HEK293T (cell line): ENCODE data around the gene ASTN2.

ENCODE experiments used
- CTCF ChIA-PET: fragments of 350-600 bp; formaldehyde crosslinking; extraction: SDS; loops from one replicate; lab custom pipeline; 2021; ENCODE audit warnings: antibody characterized with exemption, inconsistent platforms; lab: Yijun Ruan, JAX
- POLR2A ChIA-PET: fragments of 350-600 bp; formaldehyde crosslinking; extraction: SDS; loops from one replicate; lab custom pipeline; 2020; ENCODE audit warnings: antibody characterized with exemption, inconsistent platforms; lab: Yijun Ruan, JAX
- DNase-seq: peaks from one replicate; pipeline ENCODE4 v3.0.0; 2012; ENCODE audit warnings: mixed read lengths; ENCODE audit errors: extremely low spot score
- ARNT ChIP-seq: fragments of 450-650 bp; IDR thresholded peaks from 2 replicates; pipeline ENCODE4 v1.6.1; 2017; ENCODE audit warnings: mild to moderate bottlenecking
- BHLHE40 ChIP-seq: fragments of 450-650 bp; IDR thresholded peaks from 2 replicates; pipeline ENCODE4 v1.6.1; 2016; ENCODE audit warnings: mild to moderate bottlenecking, moderate library complexity, borderline replicate concordance
- CTBP1 ChIP-seq: fragments of 450-650 bp; IDR thresholded peaks from 2 replicates; pipeline ENCODE4 v1.6.1; 2016; ENCODE audit warnings: borderline replicate concordance
- ELF4 ChIP-seq: fragments of 450-650 bp; IDR thresholded peaks from 2 replicates; pipeline ENCODE4 v1.6.1; 2017; ENCODE audit warnings: antibody characterized with exemption
- FOXA1 ChIP-seq: fragments of 450-650 bp; IDR thresholded peaks from 2 replicates; pipeline ENCODE4 v1.6.1; 2016; ENCODE audit warnings: mild to moderate bottlenecking
- FOXK2 ChIP-seq: fragments of 450-650 bp; IDR thresholded peaks from 2 replicates; pipeline ENCODE4 v1.6.1; 2016; ENCODE audit warnings: mild to moderate bottlenecking
- FOXM1 ChIP-seq: fragments of 450-650 bp; IDR thresholded peaks from 2 replicates; pipeline ENCODE4 v1.6.1; 2017; ENCODE audit warnings: mild to moderate bottlenecking, borderline replicate concordance
- HDGF ChIP-seq: fragments of 450-650 bp; IDR thresholded peaks from 2 replicates; pipeline ENCODE4 v1.6.1; 2017; ENCODE audit warnings: antibody characterized with exemption, borderline replicate concordance
- L3MBTL2 ChIP-seq: fragments of 450-650 bp; conservative IDR thresholded peaks from 2 replicates; pipeline ENCODE4 v1.6.1; 2016; ENCODE audit warnings: mild to moderate bottlenecking
- LEF1 ChIP-seq: fragments of 450-650 bp; IDR thresholded peaks from 2 replicates; pipeline ENCODE4 v1.6.1; 2017; ENCODE audit warnings: mild to moderate bottlenecking, borderline replicate concordance
- NFRKB ChIP-seq: fragments of 450-650 bp; IDR thresholded peaks from 2 replicates; pipeline ENCODE4 v1.6.1; 2016; ENCODE audit warnings: mild to moderate bottlenecking, moderate library complexity
- SP1 ChIP-seq: fragments of 450-650 bp; IDR thresholded peaks from 2 replicates; pipeline ENCODE4 v1.6.1; 2017
- SUZ12 ChIP-seq: fragments of 450-650 bp; IDR thresholded peaks from 2 replicates; pipeline ENCODE4 v1.6.1; 2016; ENCODE audit warnings: mild to moderate bottlenecking
- TARDBP ChIP-seq: fragments of 450-650 bp; IDR thresholded peaks from 2 replicates; pipeline ENCODE4 v1.6.1; 2016
- ZNF384 ChIP-seq: fragments of 450-650 bp; IDR thresholded peaks from 2 replicates; pipeline ENCODE4 v1.6.1; 2016
- TF ChIP-seq, protein P1 (sequence below): fragments of 450-650 bp; IDR thresholded peaks from 2 replicates; pipeline ENCODE4 v1.6.1; 2016

The ASTN2 gene

DNA sequence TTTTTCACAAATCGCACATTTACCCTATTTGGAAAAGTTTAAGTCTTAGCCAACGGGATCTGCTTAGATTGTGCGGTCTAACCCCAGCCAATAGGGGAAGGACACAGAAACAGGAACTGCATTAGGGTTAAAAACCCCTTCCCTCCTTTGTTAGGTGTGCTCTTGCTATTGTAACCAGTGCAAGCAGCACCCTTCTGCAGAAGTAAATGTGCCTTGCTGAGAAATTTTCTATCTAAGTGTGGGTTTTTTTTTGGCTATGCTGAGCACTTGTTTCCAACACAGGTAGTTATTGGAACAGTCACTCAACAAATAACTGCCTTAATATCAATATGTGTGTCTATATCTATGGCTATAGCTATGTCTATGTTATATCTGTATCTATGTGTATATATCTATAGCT, 537.8 kb downstream of the ASTN2 start:
- no peak for DNase-seq
- POLR2A ChIA-PET: no interaction called here
- CTCF ChIA-PET: no interaction called here
- TF ChIP-seq NFRKB: no peak
- TF ChIP-seq, protein P1, sequence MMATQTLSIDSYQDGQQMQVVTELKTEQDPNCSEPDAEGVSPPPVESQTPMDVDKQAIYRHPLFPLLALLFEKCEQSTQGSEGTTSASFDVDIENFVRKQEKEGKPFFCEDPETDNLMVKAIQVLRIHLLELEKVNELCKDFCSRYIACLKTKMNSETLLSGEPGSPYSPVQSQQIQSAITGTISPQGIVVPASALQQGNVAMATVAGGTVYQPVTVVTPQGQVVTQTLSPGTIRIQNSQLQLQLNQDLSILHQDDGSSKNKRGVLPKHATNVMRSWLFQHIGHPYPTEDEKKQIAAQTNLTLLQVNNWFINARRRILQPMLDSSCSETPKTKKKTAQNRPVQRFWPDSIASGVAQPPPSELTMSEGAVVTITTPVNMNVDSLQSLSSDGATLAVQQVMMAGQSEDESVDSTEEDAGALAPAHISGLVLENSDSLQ: no peak
- TF ChIP-seq FOXK2: no peak
- no peak for TF ChIP-seq BHLHE40
- TF ChIP-seq L3MBTL2: no peak
- no peak for TF ChIP-seq FOXA1
- no peak for TF ChIP-seq ELF4
- no peak for TF ChIP-seq SP1
- no peak for TF ChIP-seq CTBP1

DNA sequence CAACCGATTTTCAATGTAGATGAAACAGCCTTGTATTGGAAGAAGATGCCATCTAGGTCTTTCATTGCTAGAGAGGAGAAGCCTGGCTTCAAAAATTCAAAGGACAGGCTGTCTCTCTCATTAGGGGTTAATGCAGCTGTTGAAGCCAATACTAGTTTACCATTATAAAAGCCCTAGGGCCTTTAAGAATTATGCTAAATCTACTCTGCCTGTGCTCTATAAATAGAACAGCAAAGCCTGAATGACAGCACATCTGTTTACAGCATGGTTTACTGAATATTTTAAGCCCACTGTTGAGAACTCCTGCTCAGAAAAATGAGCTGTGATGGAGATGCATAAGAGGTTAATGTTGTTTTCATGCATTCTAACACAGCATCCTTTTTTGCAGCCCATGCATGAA, 539.3 kb downstream of the ASTN2 start:
- no peak for TF ChIP-seq ARNT
- TF ChIP-seq BHLHE40: no peak
- TF ChIP-seq CTBP1: no peak
- no peak for TF ChIP-seq LEF1
- TF ChIP-seq, protein P1: no peak
- no peak for TF ChIP-seq SP1
- TF ChIP-seq ELF4: no peak
- ChIA-PET POLR2A (no interaction called here), CTCF (no interaction called here)
- DNase-seq: no peak

DNA sequence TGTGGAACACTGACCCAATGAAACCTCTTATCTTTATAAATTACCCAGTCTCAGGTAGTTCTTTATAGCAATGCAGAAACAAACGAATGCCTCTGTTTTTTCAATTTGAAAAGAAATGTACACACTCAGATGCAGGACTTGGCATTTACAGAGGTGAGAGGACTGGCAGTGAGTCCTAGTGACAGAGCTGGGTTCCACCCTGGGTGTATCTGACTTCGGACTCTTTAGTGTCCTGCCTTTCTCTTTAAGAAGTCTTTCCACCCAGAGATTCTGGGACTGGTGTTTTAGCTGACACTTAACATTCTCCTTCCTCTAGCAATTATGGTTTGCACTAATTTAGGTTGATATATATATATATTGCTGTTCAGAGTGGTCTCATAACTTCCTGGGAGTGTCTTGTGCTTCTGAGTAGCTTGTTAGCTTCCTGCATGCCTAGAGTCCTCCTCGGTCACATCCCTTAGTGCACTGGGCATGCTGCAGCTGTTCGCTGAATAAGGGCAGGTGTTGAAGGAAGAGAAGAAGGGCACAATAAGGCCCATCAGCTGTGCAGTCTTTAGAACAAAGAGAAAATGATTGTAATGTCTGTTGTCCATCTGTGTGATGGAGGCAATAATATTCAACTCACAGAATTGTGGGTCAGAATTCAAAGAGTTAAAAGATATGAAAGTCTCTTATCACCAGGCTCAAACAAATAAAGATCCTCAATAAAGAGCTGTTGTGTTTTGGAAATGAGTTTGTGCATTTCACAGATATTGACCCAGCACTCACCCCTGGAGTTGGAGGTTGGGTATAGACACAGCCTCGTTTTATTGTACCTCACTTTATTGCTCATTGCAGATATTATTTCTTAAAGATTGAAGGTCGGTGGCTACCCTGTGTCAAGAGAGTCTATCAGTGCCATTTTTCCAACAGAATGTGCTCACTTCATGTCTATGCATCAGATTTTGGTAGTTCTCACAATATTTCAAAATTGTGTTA, 540.6 kb downstream of the ASTN2 start:
- DNase-seq: no peak
- TF ChIP-seq LEF1 (no peak), HDGF (no peak), L3MBTL2 (no peak), BHLHE40 (no peak), FOXM1 (no peak), SP1 (no peak), FOXK2 (no peak), CTBP1 (no peak)
- ChIA-PET POLR2A (no interaction called here), CTCF (no interaction called here)

- DNase-seq: no peak
- POLR2A ChIA-PET: no interaction called here
- no peak for TF ChIP-seq NFRKB
- TF ChIP-seq SP1: no peak
- no peak for TF ChIP-seq CTBP1
- TF ChIP-seq ARNT: no peak
- TF ChIP-seq FOXK2: no peak
- no peak for TF ChIP-seq ZNF384
- TF ChIP-seq, protein P1: no peak
- TF ChIP-seq BHLHE40: no peak
- no peak for TF ChIP-seq FOXA1
- TF ChIP-seq HDGF: no peak
- no peak for TF ChIP-seq FOXM1
- TF ChIP-seq ELF4: no peak
- TF ChIP-seq L3MBTL2: no peak
- no peak for TF ChIP-seq SUZ12
- no peak for TF ChIP-seq LEF1
- TF ChIP-seq TARDBP: no peak
- CTCF ChIA-PET: no interaction called here
Observed at GRCh38 chr9:116873491-116873890, 541.4 kb downstream of the ASTN2 start.

DNA sequence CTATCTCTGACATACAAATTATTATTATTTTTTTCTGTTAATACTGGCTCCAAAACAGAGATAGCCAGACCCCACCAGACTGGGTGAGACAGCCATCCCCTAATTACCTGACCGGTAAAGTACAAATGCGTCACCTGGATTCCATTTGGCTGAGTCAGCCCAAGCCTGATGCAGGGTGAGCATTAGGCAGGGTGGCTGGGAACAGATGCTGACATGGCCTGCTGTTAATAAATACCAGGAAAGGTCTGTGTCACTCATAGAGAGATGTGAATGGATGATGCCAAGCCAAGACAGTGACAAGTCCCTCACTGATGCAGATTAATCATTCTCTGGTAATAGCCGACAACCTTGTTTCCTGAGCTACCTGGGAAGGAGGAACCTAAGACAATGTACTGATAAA, 544.3 kb downstream of the ASTN2 start:
- ChIA-PET CTCF (no interaction called here), POLR2A (no interaction called here)
- no peak for DNase-seq
- TF ChIP-seq BHLHE40: no peak
- TF ChIP-seq ZNF384: no peak
- TF ChIP-seq HDGF: no peak
- TF ChIP-seq SUZ12: no peak
- no peak for TF ChIP-seq NFRKB
- TF ChIP-seq TARDBP: no peak
- no peak for TF ChIP-seq CTBP1
- no peak for TF ChIP-seq FOXK2

- TF ChIP-seq LEF1 (no peak), SP1 (no peak), CTBP1 (no peak), ARNT (no peak), SUZ12 (no peak), NFRKB (no peak), ZNF384 (no peak), FOXM1 (no peak), TARDBP (no peak), HDGF (no peak), L3MBTL2 (no peak), FOXA1 (no peak), ELF4 (no peak), FOXK2 (no peak), BHLHE40 (no peak)
- TF ChIP-seq, protein P1: no peak
- DNase-seq: no peak
- ChIA-PET POLR2A (no interaction called here), CTCF (interaction anchor here (0.6 kb wide), 1 partner anchor 131 kb away, joined by 3 read pairs; no protein-coding TSS in a partner anchor)
Observed at GRCh38 chr9:116868201-116868600, 546.7 kb downstream of the ASTN2 start.
